ENCODE results near the gene CPTP.

GRCh38 chr1:1357871-1358432, 33.4 kb downstream of the CPTP start:
- TF ChIP-seq CTCF (IDR thresholded peaks at IDR 0.05; ENCODE audit: low read length) (no peak), EZH2 (optimal IDR thresholded peaks at IDR 0.05; ENCODE audit: low read depth, low read length) (no peak)

All from MM.1S (cell line).